ENCODE data around the gene CD22.
"Not testable (repeated sequence)": the region's sequence is repeated elsewhere in the genome, so short reads cannot be mapped to it uniquely, and the experiment has no call there.

CD22 gene

GRCh38 chr19:35345671-35346111 lies 16.7 kb downstream of the CD22 start:
- DNase-seq = no peak

DNA sequence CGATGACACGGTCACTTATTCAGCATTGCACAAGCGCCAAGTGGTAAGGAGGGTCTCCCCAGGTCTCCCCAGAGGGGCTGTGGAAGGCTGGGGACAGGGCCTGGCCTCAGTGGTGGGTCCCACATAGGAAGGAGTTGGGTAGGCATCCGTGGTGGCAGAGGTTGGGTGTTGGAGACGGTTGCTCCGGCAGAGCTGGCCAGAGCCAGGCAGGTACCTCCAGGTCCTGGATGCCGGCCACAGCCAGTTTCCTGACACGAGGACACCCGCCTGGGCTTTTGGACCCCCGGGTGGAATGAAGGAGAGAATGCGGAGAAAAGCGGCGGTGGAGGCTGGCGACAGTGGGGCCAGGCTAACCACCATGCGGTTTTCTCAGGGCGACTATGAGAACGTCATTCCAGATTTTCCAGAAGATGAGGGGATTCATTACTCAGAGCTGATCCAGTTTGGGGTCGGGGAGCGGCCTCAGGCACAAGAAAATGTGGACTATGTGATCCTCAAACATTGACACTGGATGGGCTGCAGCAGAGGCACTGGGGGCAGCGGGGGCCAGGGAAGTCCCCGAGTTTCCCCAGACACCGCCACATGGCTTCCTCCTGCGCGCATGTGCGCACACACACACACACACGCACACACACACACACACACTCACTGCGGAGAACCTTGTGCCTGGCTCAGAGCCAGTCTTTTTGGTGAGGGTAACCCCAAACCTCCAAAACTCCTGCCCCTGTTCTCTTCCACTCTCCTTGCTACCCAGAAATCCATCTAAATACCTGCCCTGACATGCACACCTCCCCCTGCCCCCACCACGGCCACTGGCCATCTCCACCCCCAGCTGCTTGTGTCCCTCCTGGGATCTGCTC lies 17.4 kb downstream of the CD22 start:
- no peak for DNase-seq

GRCh38 chr19:35347171-35347929 lies 18.4 kb downstream of the CD22 start, which contains the start of gene FFAR1:
Gene FFAR1, plus strand, starts transcription at chr19:35347902. Its CDS starts 3,650 bp downstream, at chr19:35351552.
- no peak for DNase-seq

DNA sequence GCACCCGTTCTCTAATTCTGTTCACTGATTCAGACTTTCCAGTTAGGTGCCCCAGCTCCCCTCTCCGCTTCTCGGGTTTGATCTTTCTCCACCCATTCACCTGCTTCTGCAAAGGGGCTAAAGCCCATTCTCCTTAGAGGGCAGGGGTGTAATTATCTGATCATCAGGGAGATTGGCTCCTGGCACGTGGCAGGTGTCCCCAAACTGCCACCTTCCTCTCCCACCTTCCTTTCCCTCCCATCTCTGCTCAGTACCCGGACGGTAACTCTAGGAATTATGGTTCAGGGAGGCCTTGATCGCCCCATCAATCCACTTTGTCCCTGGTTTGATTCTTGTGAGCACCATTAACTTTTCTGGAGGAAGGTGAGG lies 18.9 kb downstream of the CD22 start:
- DNase-seq = no peak

- DNase-seq = no peak
These were observed 20.1 kb downstream of the CD22 start for GRCh38 chr19:35348911-35349611.

DNA sequence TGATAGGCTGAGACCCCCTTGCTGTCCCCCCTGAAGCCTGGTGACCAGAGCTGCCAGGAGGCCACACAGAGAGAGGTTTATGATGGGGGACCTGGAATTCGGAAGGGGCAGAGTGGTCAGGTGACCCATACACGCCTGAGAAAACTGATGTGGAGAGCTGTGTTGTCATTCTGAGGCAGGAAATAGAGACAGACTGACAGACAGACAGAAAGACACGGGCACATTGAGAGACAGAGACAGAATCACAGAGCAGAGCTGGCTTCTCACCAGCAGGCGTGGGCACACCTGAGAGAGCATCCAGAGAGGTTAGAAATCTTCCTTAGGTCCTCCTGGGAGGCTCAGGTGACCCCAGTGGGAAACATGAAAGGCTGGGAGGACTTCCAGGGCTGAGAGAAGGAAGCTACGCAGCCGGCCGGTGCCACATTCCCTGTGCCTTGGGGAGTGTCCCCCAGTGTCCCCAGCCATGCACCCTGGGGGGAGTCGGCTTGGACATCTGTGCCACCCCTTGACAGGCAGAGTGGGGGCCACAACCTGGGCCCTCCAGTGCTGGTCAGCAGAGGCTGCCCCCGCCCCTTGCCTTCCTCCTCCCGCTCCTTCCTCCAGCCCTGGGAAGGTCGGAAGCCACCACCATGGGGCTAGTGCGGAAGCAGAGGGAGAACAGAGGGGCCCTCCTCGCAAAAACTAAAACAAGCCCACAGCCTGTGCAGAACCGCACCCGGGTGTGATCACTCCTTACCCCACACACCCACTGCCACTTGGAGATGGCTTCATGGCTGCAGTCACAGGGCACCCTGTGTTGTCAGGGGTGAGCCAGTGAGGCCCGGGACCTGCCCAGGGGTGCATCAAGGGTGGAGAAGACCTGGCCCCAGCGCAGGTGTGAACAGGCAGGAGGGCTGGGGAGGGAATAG lies 20.9 kb downstream of the CD22 start:
- DNase-seq = no peak

- DNase-seq = no peak
These were observed 21.6 kb downstream of the CD22 start for GRCh38 chr19:35350591-35350990.

DNA sequence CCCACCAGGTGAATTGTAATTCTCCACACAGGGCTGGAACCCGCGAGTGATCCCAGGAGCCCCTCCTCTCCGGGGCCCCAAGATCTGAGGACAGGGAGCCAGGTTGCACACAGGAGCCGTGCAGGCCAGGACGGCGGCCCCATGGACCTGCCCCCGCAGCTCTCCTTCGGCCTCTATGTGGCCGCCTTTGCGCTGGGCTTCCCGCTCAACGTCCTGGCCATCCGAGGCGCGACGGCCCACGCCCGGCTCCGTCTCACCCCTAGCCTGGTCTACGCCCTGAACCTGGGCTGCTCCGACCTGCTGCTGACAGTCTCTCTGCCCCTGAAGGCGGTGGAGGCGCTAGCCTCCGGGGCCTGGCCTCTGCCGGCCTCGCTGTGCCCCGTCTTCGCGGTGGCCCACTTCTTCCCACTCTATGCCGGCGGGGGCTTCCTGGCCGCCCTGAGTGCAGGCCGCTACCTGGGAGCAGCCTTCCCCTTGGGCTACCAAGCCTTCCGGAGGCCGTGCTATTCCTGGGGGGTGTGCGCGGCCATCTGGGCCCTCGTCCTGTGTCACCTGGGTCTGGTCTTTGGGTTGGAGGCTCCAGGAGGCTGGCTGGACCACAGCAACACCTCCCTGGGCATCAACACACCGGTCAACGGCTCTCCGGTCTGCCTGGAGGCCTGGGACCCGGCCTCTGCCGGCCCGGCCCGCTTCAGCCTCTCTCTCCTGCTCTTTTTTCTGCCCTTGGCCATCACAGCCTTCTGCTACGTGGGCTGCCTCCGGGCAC lies 22.6 kb downstream of the CD22 start:
- DNase-seq = no peak

GRCh38 chr19:35352177-35352447 lies 23.1 kb downstream of the CD22 start:
- no peak for DNase-seq

GRCh38 chr19:35352448-35353304 lies 23.7 kb downstream of the CD22 start:
- DNase-seq = peak; percentile 73

GRCh38 chr19:35353635-35354034 lies 24.6 kb downstream of the CD22 start:
- DNase-seq = no peak

DNA sequence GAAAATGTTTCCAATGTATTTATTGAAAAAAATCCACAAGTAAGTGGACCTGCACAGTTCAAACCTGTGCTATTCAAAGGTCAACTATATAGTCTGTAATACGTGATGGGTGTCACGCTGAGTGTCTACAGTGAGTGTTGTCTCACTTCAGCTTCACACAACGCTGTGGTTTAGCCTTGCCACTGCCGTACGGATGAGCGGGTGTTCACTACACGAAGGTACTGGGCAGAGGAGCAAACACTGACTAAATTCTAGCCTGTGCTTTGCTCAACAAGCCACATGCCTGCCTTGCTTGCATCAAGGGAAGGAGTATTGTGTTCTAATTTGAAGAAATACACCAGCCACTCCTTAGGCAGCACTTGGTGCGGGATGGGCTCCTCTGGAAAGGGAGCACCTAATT lies 25.9 kb downstream of the CD22 start:
- no peak for DNase-seq

DNA sequence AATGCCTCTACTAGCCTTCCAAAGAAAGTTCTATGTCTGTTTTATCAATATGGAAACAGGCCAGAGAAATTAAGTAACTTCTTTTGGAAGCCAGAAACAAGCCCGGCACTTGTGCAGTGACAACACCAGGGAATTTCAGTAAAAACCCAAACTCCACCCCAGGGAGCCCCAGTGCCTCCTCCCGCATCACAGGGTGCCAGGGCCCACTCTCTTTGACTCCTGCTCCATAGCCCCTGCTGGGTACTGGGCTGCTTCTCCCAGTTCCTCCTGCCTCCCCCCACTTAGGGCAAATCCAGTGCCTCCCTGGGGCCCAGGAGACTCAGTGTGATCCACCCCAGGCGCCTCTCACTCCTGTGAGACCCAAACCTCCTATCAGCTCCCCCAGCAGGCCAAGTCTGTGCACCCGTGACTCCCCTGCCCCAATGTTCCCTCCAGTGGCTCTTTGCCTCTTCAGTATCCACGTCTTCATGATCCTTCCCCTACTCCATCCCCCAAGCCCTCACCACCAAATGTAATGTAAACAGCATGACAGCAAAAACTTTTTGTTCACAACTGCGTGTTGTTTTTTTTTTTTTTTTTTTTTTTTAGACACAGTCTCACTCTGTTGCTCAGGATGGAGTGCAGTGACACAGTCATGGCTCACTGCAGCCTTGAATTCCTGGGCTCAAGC lies 26.9 kb downstream of the CD22 start:
- no peak for DNase-seq

GRCh38 chr19:35357867-35358573 lies 29.0 kb downstream of the CD22 start, which contains the start of gene FFAR3:
Gene FFAR3, plus strand, starts transcription at chr19:35358460. Its CDS starts 431 bp downstream, at chr19:35358891.
- peak; percentile 56 for DNase-seq

GRCh38 chr19:35358834-35359233 lies 29.8 kb downstream of the CD22 start:
- not testable (repeated sequence) for DNase-seq

DNA sequence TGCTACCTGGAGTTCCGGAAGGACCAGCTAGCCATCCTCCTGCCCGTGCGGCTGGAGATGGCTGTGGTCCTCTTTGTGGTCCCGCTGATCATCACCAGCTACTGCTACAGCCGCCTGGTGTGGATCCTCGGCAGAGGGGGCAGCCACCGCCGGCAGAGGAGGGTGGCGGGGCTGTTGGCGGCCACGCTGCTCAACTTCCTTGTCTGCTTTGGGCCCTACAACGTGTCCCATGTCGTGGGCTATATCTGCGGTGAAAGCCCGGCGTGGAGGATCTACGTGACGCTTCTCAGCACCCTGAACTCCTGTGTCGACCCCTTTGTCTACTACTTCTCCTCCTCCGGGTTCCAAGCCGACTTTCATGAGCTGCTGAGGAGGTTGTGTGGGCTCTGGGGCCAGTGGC lies 30.4 kb downstream of the CD22 start:
- not testable (repeated sequence) for DNase-seq

DNA sequence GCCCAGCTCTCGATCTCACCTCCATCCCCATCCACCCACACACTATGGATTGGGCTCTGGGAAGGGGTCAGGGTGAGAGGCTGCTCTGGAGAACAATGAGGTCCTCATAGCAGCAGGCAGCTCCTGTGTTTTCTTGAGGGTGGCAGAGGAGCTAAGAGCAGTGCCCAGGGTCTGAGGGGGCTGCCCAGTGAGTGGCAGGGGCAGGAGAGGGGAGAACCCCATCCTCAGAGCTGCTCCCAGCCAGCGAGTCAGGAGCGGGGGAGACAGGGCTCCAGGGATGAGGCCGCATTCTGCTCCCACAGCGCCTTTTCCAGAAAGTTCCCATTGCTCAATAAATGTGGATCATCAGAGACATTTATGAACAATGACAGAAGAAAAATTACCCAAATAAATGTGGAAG lies 31.1 kb downstream of the CD22 start:
- not testable (repeated sequence) for DNase-seq

GRCh38 chr19:35360880-35361420 lies 32.0 kb downstream of the CD22 start:
- no peak for DNase-seq

All from fibroblast of skin of right biceps (primary cell).